HepG2 (cell line): ENCODE measurements around the gene PSMB11. TPM values are rescaled to one million over a fixed set of nuclear protein-coding genes. Genes with fewer than 3 reads are reported as not detected.

Source experiments
- DBP ChIP-seq: sonication (generic); formaldehyde crosslinking; IDR thresholded peaks from 2 replicates; pipeline ENCODE4 v1.4.0; 2020; ENCODE audit warnings: missing genetic modification reagents; ENCODE audit errors: not compliant biosample characterization
- DDIT3 ChIP-seq: sonication (generic); formaldehyde crosslinking; IDR thresholded peaks from 2 replicates; pipeline ENCODE4 v1.4.0; 2020; ENCODE audit warnings: mild to moderate bottlenecking, missing genetic modification reagents
- E2F1 ChIP-seq: sonication (generic); formaldehyde crosslinking; IDR thresholded peaks from 2 replicates; pipeline ENCODE4 v1.5.0; 2020; ENCODE audit warnings: missing genetic modification reagents
- HMGXB4 ChIP-seq, 2 experiments: sonication (generic) in 1 of 2; formaldehyde crosslinking in 1 of 2; IDR thresholded peaks; 2 replicates each; pipeline versions ENCODE4 v1.4.0 to v1.6.1; 2018 to 2020; ENCODE audit warnings: missing genetic modification reagents in 2 of 2, borderline replicate concordance in 1 of 2, low read depth in 1 of 2, mild to moderate bottlenecking in 1 of 2, missing biosample characterization in 1 of 2
- TAF15 ChIP-seq: fragments of 200-400 bp; formaldehyde crosslinking; IDR thresholded peaks from one replicate; pipeline ENCODE4 v1.6.1; 2018; ENCODE audit warnings: mild to moderate bottlenecking, low read depth, low read length; ENCODE audit not compliant: poor library complexity, severe bottlenecking
- TEAD3 ChIP-seq: optimal IDR thresholded peaks from 2 replicates; pipeline ENCODE3; 2016; ENCODE audit warnings: borderline replicate concordance
- ZNF512 ChIP-seq: sonication (generic); formaldehyde crosslinking; IDR thresholded peaks from 2 replicates; pipeline ENCODE4 v1.4.0; 2020; ENCODE audit warnings: mild to moderate bottlenecking, missing genetic modification reagents
- polyA plus RNA-seq, 8 experiments: library from polyadenylated mRNA; depleted of rRNA in 3 of 8; stranded (reverse) in 7 of 8; unstranded in 1 of 8; fragments of >200 nt; fragmentation: Illumina TruSeq in 4 of 8; extraction: Trizol in 4 of 8; gene quantifications; 2 replicates each; pipeline versions ENCODE4 v1.2.1 to v1.2.3, GENCODE V29; 2011 to 2016; ENCODE audit warnings: low read depth in 4 of 8, missing spikeins in 1 of 8, mixed read lengths in 1 of 8; ENCODE audit not compliant: insufficient read depth in 1 of 8
- total RNA-seq, 5 experiments: library from RNA; depleted of rRNA; stranded (reverse); fragments of >200 nt; fragmentation: Illumina TruSeq; extraction: Trizol; gene quantifications; 2 replicates each; pipeline ENCODE4 v1.2.3, GENCODE V29; 2016; ENCODE audit warnings: low read depth in 1 of 5

Gene PSMB11
- total and polyA plus RNA-seq, 2 of the 13 experiments (the other 11 are each of a cell fraction or from before 2014, with no cell fraction given), result not detected

- no peak for TF ChIP-seq E2F1 (CRISPR knock-in tag)
- TF ChIP-seq ZNF512 (CRISPR knock-in tag), result no peak
- no peak for TF ChIP-seq DDIT3 (CRISPR knock-in tag)
- 0 out of 4 replicates have a peak, but pooled peaks of 1 of the 2 experiments have one; percentile 15 for TF ChIP-seq HMGXB4 (CRISPR knock-in tag; IDR thresholded peaks at IDR 0.05; ENCODE audit: borderline replicate concordance in 1 of 2, low read depth in 1 of 2)
- TF ChIP-seq DBP (CRISPR knock-in tag), result no peak
- TF ChIP-seq TAF15, result no peak
- TF ChIP-seq TEAD3, result peak; percentile 57
Observed at GRCh38 chr14:23013054-23013748, 28.8 kb upstream of the PSMB11 start (continued).
